Urinary bladder (tissue), 4 donors: ENCODE measurements around the gene PDE4D. TPM values are rescaled to one million over a fixed set of nuclear protein-coding genes. Genes with fewer than 3 reads are reported as not detected.

Source experiments
- DNase-seq: peaks from one replicate; pipeline ENCODE4 v3.0.0-alpha.2; 2015; ENCODE audit errors: extremely low spot score
- H3K27ac ChIP-seq: one replicate; pipeline ENCODE4 v1.5.1; 2013; ENCODE audit warnings: low read depth, mild to moderate bottlenecking, moderate library complexity
- H3K36me3 ChIP-seq: one replicate; pipeline ENCODE4 v1.6.1; 2013; ENCODE audit warnings: mild to moderate bottlenecking, moderate library complexity; ENCODE audit not compliant: insufficient read depth
- H3K4me1 ChIP-seq: one replicate; pipeline ENCODE4 v1.6.1; 2013; ENCODE audit warnings: mild to moderate bottlenecking, moderate library complexity; ENCODE audit not compliant: insufficient read depth
- H3K4me3 ChIP-seq: one replicate; pipeline ENCODE4 v1.5.1; 2013; ENCODE audit warnings: low read depth, low read length
- WGBS: extraction: QIAGEN DNeasy Blood & Tissue Kit; methylation state at CpG from one replicate; pipeline ENCODE4 v1.1.7; 2013; 5-methylcytosine and 5-hydroxymethylcytosine counted together
- polyA plus RNA-seq: library from polyadenylated mRNA; stranded (reverse); fragments of 200-250 nt; gene quantifications from one replicate; pipeline ENCODE4 v1.2.3, GENCODE V29; 2013
- total RNA-seq: library from RNA; depleted of rRNA; stranded (reverse); fragments of >200 nt; gene quantifications from one replicate; pipeline ENCODE4 v1.2.3, GENCODE V29; 2014
- donor health status: healthy with polysubstance abuse.
- donor health status: healthy.

PDE4D gene
- total and polyA plus RNA-seq, 2 donors = 27.3 to 253 TPM

DNA sequence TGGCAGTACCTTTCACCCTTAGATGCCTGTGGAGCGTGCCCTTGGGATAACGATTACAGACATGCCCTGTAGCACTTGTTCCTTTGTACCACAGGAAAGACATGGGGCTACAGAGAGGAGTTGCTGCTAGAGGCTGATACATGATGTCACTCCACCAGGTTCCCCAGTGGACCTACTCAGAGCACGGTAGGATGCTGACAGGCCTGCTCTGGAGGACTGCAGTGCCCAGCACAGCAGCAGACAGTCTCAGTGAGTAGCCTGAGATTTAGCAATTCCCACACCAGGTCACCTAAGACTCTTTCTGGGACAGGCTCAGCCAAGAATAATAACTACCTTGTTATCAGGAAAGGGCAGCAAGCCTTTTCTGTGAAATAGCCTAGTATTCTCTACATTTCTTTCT lies 28.8 kb downstream of the PDE4D start:
- H3K27ac ChIP-seq = no peak overlapping the region
- WGBS = 73% methylated on average over 3 of the region's 3 CpGs
- H3K4me3 ChIP-seq = no peak overlapping the region
- H3K36me3 ChIP-seq = no peaks in the 10 kb centered on the region
- no peak for DNase-seq
- no peaks in the 10 kb centered on the region for H3K4me1 ChIP-seq

DNA sequence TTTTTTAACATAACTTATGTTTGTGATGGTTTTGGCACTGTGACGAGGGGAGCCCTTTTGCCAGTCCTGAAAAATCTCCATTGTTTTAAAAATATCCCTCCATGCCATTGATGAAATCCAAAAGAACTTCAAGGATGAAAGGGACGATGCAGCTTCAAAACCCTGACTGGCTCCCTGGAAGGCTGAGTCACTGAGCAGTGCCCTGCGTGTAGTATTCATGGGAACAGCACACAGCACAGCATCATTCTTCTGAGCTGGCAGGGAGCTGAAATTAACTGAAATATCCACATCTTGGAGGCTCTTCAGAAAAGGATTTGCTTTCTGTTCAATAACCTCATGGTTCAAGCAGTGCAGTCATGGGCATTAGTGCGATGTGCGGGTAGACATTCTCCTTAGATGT lies 29.7 kb downstream of the PDE4D start:
- DNase-seq = no peak
- WGBS = 66% methylated on average over 5 of the region's 5 CpGs
- Histone ChIP-seq H3K36me3 (no peaks in the 10 kb centered on the region), H3K27ac (no peak overlapping the region), H3K4me3 (no peak overlapping the region), H3K4me1 (no peaks in the 10 kb centered on the region)

DNA sequence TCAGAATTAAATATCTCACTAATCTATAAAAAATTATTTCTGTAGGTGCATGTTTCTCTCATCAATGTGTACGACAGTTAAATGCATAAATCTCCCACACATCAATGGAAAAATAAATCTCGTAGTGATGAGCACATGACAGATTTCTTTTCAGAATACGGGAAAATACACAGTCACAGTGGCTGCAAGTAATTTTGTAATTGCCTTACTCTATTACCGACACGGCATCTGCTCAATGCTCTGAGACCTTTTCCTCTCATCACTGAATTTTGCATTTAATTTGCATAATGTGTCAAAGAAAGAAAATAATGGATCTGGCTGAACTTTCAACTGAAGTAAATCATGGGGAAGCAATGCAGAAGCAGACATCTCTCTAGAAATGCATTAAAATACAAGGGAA lies 37.2 kb downstream of the PDE4D start:
- 92% methylated on average over 5 of the region's 5 CpGs for WGBS
- DNase-seq = no peak
- Histone ChIP-seq H3K27ac (no peak overlapping the region), H3K36me3 (no peaks in the 10 kb centered on the region), H3K4me3 (no peak overlapping the region), H3K4me1 (no peaks in the 10 kb centered on the region)

DNA sequence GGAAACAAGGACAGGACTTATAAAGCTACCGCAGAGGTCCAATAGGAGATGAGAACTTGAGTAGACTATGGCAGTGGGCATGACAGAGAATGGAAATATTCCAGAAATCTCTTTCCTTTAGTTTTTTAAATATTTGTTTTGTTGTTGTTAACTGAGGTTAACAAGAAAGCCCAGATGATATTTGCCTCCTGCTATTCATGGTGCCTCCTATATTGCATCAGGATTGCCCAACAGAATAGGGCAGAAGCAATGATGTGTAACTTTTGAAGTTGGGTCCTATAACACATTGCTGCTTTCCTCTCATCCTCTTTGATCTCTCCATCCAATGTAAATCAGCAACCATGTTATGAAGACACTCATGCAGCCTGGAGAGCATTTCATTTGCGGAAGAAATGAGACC lies 42.8 kb downstream of the PDE4D start:
- no peak for DNase-seq
- no peaks in the 10 kb centered on the region for H3K36me3 ChIP-seq
- H3K4me3 ChIP-seq = no peak overlapping the region
- H3K27ac ChIP-seq = no peak overlapping the region
- 100% methylated on average over 2 of the region's 2 CpGs for WGBS
- H3K4me1 ChIP-seq = no peaks in the 10 kb centered on the region

DNA sequence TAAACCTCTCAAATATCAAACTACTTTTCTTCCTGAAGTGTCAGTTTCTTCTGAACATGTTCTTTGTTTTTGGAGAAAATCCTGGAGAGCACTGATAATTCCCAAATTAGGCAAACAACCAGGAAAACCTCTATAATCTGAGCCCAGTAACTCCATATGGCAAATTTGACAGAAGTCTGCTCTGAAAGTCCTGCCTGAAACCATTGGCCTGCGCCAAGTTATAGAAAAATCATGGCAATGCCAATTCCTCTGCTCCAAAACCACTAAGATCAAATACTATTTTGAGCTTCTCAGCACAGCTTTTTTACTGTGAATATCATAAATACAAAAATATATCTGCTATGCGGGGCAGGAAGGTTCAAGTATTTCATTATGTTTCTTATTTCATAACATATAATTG lies 45.9 kb downstream of the PDE4D start:
- Histone ChIP-seq H3K4me1 (no peaks in the 10 kb centered on the region), H3K36me3 (no peaks in the 10 kb centered on the region), H3K27ac (no peak overlapping the region), H3K4me3 (no peak overlapping the region)
- 89% methylated on average over 2 of the region's 2 CpGs for WGBS
- no peak for DNase-seq

DNA sequence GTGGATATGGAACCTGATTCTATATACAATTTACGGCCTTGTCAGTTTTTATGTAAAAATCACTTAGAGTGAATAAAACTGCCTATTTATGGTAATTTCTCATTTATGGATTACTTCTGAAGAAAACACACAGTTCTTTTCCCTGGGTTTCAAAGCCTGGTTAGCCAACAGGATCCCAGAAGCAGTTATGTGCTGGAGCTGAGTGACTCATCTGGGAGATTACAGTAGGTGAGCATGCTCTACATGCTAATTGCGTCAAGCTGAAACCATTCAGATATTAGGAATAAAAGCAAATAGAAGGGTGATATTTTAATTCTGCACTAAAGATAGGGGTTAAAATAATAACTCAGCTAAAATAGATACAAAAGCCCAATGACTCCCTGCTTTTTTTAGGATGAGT lies 47.8 kb downstream of the PDE4D start:
- 93% methylated on average over 2 of the region's 2 CpGs for WGBS
- Histone ChIP-seq H3K4me3 (no peak overlapping the region), H3K4me1 (no peaks in the 10 kb centered on the region), H3K27ac (no peak overlapping the region), H3K36me3 (no peaks in the 10 kb centered on the region)
- DNase-seq = no peak

DNA sequence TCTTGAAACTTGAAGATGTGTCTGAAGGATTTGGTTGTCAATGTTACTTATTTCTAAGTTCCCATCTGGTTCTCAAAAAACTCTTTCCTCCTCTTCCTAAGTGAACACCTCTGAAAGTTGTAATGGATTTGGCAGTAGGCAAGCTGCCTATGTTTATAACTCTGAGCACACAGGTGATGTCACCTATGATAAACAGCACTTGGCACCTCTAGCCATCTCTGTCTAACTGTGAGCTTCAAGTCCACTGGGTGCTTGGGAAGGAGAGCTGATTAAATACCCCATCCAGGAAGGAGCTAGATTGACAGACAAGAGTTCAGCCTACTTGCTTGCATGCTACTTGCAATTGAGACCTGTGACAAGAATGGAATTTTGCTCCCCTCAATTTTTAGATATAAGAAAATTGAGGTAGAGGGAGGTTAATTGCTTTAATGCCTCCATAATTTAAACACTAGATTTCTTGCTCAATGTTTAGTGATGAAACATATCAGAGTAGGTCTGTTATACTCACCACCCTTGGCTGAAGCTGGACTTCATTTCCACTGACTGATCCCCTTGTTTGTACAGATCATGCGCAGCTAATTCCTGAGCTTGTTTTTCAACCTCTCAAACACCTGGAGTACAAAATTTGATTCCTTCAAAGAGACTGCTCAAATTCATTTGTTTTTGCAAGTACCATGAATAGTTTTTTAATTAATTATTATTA lies 49.9 kb downstream of the PDE4D start:
- Histone ChIP-seq H3K4me1 (no peaks in the 10 kb centered on the region), H3K27ac (no peak overlapping the region), H3K36me3 (no peaks in the 10 kb centered on the region), H3K4me3 (no peak overlapping the region)
- 83% methylated on average over 1 of the region's 1 CpG for WGBS
- no peak for DNase-seq

DNA sequence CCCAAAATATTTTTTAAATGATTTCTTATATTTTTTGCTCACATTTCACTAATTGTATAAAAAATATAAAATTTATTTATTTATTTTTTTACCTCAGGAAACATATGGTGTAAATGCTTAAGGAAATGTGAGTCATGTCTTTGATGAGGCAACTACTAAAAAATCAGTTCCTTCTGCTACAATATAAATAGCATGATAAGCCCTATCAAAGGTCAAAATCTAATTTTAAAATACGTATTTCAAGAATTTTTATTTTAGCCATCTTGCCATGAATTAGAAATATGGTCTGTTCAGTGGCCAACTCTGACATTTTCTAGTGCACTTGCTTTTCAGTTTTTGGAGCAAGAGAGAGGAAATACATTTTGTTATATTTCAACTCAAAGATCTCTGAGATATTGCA lies 50.5 kb downstream of the PDE4D start:
- DNase-seq = no peak

DNA sequence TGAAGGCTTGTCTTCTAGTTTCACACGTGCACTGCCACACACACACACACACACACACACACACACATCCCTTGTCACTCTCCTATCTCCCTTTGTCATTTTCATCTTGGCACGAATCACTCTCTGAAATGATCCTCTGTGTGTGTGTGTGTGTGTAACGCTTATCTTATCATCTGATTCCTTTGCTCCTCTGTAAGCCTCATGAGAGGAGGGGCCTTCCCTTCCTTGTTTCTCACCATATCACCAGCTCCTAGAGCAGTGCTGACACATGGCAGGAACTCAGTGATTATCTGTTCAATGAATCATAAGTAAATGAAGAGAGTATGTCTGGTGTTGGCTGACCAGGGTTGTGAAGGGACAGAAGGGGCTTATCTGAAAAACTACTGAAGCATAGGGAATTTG lies 53.3 kb downstream of the PDE4D start:
- no peak for DNase-seq
- Histone ChIP-seq H3K36me3 (no peaks in the 10 kb centered on the region), H3K4me1 (no peaks in the 10 kb centered on the region), H3K27ac (no peak overlapping the region), H3K4me3 (no peak overlapping the region)
- 40% methylated on average over 3 of the region's 3 CpGs for WGBS

More for the DNA sequence above, 50.5 kb downstream of the PDE4D start:
- Histone ChIP-seq H3K4me3 (no peak overlapping the region), H3K4me1 (no peaks in the 10 kb centered on the region), H3K27ac (no peak overlapping the region), H3K36me3 (no peaks in the 10 kb centered on the region)
- WGBS = 19% methylated on average over 1 of the region's 1 CpG

DNA sequence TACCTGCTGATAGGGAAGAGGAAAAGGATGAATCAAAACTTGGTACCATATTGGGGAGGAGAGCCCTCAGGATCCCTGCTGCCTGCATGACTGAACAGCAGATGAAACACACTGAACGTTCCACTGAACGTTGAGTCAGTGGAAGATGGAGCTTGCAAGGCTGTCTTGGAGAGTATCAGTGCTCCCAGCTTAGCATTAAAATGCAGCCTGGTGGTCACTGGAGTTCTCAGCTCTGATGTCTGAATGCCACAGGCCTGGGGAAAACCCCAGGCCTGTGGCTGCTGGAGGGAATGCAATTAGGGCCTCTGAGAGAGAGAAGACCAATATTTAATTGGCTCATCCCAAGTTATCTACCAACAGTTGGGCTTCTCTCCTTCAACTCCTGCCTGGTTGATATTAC lies 54.5 kb downstream of the PDE4D start:
- WGBS = 88% methylated on average over 2 of the region's 2 CpGs
- no peak overlapping the region for H3K4me3 ChIP-seq
- DNase-seq = no peak
- H3K27ac ChIP-seq = no peak overlapping the region
- H3K4me1 ChIP-seq = no peaks in the 10 kb centered on the region
- H3K36me3 ChIP-seq = no peaks in the 10 kb centered on the region

DNA sequence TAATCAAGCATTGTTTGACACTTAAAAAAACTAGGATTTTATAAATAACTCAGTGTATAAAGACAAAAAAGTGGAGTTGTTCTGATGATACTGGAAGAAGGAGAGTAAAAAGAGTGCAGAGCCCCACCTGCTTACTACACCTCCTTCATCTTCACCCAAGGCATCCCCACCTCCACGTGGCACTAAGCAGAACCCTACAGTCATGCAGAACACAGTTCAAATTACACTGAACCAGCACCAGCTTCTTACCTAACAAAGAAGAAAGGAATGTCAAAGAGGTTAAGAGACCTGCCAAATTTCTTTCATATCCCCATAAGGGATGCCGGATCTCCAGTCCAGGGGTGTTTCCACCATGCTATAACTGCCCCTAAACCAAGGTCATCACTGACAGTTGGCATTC lies 55.5 kb downstream of the PDE4D start:
- 69% methylated on average over 2 of the region's 2 CpGs for WGBS
- H3K4me1 ChIP-seq = no peaks in the 10 kb centered on the region
- H3K36me3 ChIP-seq = no peaks in the 10 kb centered on the region
- no peak overlapping the region for H3K4me3 ChIP-seq
- no peak for DNase-seq
- H3K27ac ChIP-seq = no peak overlapping the region

DNA sequence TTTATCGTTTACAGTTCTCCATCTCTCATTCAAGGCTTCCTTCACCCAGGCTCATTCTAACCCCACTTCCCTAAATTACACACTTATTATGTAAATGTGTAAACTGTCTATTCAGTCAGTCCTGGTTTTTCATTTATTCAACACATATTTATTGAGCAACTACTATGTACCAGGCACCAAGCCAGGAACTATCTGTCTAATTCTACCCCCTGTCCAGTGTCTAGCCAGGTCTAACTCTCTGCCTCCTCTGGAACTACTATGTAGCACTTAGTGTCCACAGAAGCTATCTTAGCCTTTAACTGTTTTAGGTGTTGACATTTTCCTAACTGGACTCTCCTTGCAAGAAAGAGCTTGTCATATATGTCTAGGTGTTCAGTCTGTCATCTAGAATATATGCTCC lies 56.5 kb downstream of the PDE4D start:
- H3K27ac ChIP-seq = no peak overlapping the region
- no peaks in the 10 kb centered on the region for H3K4me1 ChIP-seq
- no peak for DNase-seq
- WGBS = 94% methylated on average over 1 of the region's 1 CpG
- H3K36me3 ChIP-seq = no peaks in the 10 kb centered on the region
- no peak overlapping the region for H3K4me3 ChIP-seq

DNA sequence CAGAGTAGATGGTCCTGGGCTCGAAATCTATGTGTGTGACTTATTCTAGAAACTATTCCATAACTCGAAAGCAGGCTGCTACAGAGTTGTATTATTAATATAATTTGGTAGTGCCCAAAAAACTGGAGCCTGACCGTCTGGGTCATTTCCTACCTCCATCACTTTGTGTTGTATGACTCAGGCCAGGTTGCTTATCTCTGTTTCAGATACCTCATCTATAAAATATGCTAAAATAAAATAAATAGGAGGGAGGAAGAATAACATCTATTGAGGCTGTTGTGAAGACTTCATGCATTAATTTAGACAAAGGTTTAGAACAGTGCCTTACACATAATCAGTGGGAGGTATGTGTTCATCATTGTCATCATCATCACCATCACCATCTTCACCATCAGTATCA lies 57.7 kb downstream of the PDE4D start:
- DNase-seq = no peak
- no peaks in the 10 kb centered on the region for H3K36me3 ChIP-seq
- H3K4me1 ChIP-seq = no peaks in the 10 kb centered on the region
- no peak overlapping the region for H3K27ac ChIP-seq
- H3K4me3 ChIP-seq = no peak overlapping the region
- 78% methylated on average over 3 of the region's 3 CpGs for WGBS

DNA sequence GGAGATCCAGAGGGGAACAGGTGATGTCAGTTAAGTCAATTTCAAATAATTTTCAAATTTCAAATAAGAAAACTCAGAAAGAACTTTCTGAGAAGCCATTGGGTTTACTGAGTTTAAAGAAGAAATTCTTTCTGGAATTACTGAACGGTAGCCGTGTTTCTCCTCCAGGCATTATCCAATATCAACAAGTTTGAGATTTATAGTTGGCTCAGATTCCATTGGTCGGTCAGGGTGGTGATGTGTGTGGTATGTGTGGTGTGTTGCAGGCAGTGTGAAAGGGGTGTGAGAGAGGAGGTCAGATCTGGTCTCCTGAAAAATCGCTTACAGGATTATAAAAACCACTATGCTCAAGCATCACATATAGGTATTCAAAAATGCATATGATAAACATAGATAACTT lies 60.1 kb downstream of the PDE4D start:
- no peaks in the 10 kb centered on the region for H3K36me3 ChIP-seq
- no peaks in the 10 kb centered on the region for H3K4me1 ChIP-seq
- H3K27ac ChIP-seq = no peak overlapping the region
- no peak overlapping the region for H3K4me3 ChIP-seq
- DNase-seq = no peak
- 38% methylated on average over 4 of the region's 4 CpGs for WGBS
